HepG2 (cell line): Measurements from ENCODE around the gene LILRB2.

Experiments
- CTCF ChIP-seq: sonication (generic); formaldehyde crosslinking; IDR thresholded peaks from 2 replicates; pipeline ENCODE4 v1.5.0; 2020; ENCODE audit warnings: mild to moderate bottlenecking, missing genetic modification reagents, moderate library complexity
- MYNN ChIP-seq: sonication (generic); formaldehyde crosslinking; IDR thresholded peaks from 2 replicates; pipeline ENCODE4 v1.4.0; 2020; ENCODE audit warnings: mild to moderate bottlenecking, low read depth, missing genetic modification reagents
- NR2C2 ChIP-seq: sonication (generic); formaldehyde crosslinking; IDR thresholded peaks from 2 replicates; pipeline ENCODE4 v1.4.0; 2020; ENCODE audit warnings: missing genetic modification reagents, mild to moderate bottlenecking, moderate library complexity, borderline replicate concordance
- RAD51 ChIP-seq: fragments of 450-650 bp; IDR thresholded peaks from 2 replicates; pipeline ENCODE4 v1.6.1; 2016; ENCODE audit warnings: borderline replicate concordance
- TRIM24 ChIP-seq: sonication (generic); formaldehyde crosslinking; IDR thresholded peaks from 2 replicates; pipeline ENCODE4 v1.8.0; 2022; ENCODE audit warnings: mild to moderate bottlenecking, missing genetic modification reagents
- ZNF496 ChIP-seq: sonication (generic); formaldehyde crosslinking; IDR thresholded peaks from 2 replicates; pipeline ENCODE4 v1.8.1; 2023; ENCODE audit warnings: mild to moderate bottlenecking, moderate library complexity, missing genetic modification reagents; ENCODE audit not compliant: insufficient replicate concordance

DNA sequence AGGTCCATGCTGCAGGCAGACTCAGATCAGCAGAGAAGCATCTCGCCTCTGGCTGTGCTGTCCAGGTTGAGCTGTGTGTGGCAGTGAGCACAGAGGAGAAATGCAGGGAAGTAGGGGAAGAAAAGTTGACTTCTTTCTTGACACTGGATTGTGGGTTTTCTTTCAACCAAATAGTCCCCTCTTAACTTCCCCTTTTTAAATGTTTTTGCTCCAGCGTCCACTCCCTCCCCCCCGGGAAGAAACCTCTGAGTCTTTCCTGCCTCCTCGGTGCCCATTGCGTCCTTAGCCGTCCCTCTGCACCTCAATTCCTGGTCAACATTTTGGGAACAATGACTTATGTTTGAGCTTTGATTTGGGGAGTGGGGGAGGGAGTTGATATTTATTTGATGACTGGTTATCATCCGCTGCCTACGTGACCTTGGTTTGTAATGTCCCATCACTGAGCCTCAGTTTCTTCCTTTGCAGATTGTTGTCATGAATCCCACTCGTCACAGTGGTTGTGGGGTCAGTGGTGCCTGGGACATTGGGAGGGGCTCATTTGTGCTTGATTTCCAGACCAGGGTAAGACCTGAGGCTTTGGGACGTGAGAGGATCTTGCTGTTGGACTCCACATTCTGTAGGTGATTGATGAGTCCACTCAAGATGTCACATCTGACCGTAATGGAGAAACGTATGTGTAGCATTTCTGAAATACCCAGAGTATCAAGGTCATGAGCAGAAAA, at the start of gene LILRB2:
- TF ChIP-seq NR2C2 (CRISPR knock-in tag) (no peak), TRIM24 (no peak), RAD51 (no peak), ZNF496 (CRISPR knock-in tag) (no peak), CTCF (CRISPR knock-in tag) (no peak), MYNN (CRISPR knock-in tag) (no peak)
